ENCODE data around the gene NRIP3. TPM values are rescaled to one million over a fixed set of nuclear protein-coding genes. Genes with fewer than 3 reads are reported as not detected.

NRIP3 gene
- total RNA-seq, 3 donors from 2014 or later = 1.9 to 2.4 (median 2.0) TPM

DNA sequence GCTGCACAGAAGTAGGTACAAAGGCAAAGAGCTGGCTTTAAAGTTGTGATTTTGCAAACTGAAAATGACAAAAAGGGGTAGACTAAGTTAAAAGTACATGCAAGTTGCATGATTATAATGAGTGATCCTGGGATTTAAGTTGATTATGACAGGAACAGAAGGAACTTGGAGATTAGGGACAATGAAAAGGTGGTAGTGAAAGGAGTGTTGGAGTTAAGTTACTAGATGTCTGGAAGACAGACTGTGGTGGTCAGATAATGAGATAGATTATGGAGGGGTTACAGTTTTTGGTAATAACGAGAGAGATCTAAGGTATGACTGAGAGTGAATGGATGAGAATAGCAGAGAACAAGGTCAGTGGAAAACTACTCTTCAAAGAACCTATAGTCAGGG, 31.9 kb downstream of the NRIP3 start:
- H3K27me3 Mint-ChIP-seq (ENCODE audit: low read depth) = no peaks in the 10 kb centered on the region
- H3K4me3 Mint-ChIP-seq = no peak overlapping the region
- H3K9me3 Mint-ChIP-seq = no peaks in the 10 kb centered on the region
- no peak for DNase-seq
- no peak for ATAC-seq
- no peaks in the 10 kb centered on the region for H3K4me1 Mint-ChIP-seq (ENCODE audit: low read depth)
- peaks cover 3% of the 10 kb centered on the region for H3K36me3 Mint-ChIP-seq (ENCODE audit: insufficient read depth)

GRCh38 chr11:8971196-8971923, 32.4 kb downstream of the NRIP3 start:
- Mint-ChIP-seq H3K36me3 (ENCODE audit: insufficient read depth) (peaks cover 3% of the 10 kb centered on the region), H3K9me3 (no peaks in the 10 kb centered on the region), H3K27me3 (ENCODE audit: low read depth) (no peaks in the 10 kb centered on the region), H3K4me1 (ENCODE audit: low read depth) (no peaks in the 10 kb centered on the region), H3K4me3 (no peak overlapping the region)
- ATAC-seq (no peak), DNase-seq (no peak)

DNA sequence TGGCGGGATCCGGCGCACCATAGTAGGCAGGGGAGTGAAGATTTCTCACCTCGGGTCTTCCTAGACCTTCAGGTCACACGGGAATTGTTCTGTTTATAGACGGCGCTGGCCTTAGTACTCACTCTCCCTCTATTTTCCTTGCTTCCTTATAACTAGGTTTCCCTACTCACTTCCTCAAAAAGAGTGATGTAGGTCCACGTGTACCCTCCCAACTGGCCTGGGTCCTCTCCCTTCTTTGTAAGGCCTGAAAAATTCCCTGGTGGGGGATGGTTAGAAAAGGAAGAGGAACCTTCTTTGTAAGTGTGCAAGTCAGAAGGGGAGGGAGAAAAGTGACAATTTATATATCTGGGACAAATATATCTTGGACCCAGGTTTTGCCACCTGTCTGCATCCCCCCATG, 36.6 kb downstream of the NRIP3 start:
- Mint-ChIP-seq H3K9me3 (no peaks in the 10 kb centered on the region), H3K36me3 (ENCODE audit: insufficient read depth) (peaks cover 3% of the 10 kb centered on the region), H3K4me1 (ENCODE audit: low read depth) (peaks cover 20% of the 10 kb centered on the region), H3K4me3 (no peak overlapping the region), H3K27me3 (ENCODE audit: low read depth) (no peaks in the 10 kb centered on the region)
- ATAC-seq (no peak), DNase-seq (no peak)

- H3K27me3 Mint-ChIP-seq (ENCODE audit: low read depth) = no peaks in the 10 kb centered on the region
- no peaks in the 10 kb centered on the region for H3K9me3 Mint-ChIP-seq
- H3K4me3 Mint-ChIP-seq = peak within 1 kb of the TSS; percentile 99
- H3K36me3 Mint-ChIP-seq (ENCODE audit: insufficient read depth) = peaks cover 10% of the 10 kb centered on the region
- H3K4me1 Mint-ChIP-seq (ENCODE audit: low read depth) = peaks cover 28% of the 10 kb centered on the region
- DNase-seq (peak; percentile 59), ATAC-seq (peak; percentile 90 to 91)
Measured at GRCh38 chr11:8964324-8965320, 39.2 kb downstream of the NRIP3 start, which contains the start of gene TMEM9B. Gene TMEM9B (minus strand): TSS chr11:8964442. CDS start chr11:8964313, 129 bp downstream.

- H3K27me3 Mint-ChIP-seq (ENCODE audit: low read depth) = no peaks in the 10 kb centered on the region
- no peaks in the 10 kb centered on the region for H3K9me3 Mint-ChIP-seq
- ATAC-seq (peak; percentile 79 to 81), DNase-seq (peak; percentile 71)
- H3K4me3 Mint-ChIP-seq = peak overlapping the region; percentile 99
- H3K36me3 Mint-ChIP-seq (ENCODE audit: insufficient read depth) = peaks cover 10% of the 10 kb centered on the region
- peaks cover 29% of the 10 kb centered on the region for H3K4me1 Mint-ChIP-seq (ENCODE audit: low read depth)
Measured at GRCh38 chr11:8963569-8964323, 40.1 kb downstream of the NRIP3 start.

DNA sequence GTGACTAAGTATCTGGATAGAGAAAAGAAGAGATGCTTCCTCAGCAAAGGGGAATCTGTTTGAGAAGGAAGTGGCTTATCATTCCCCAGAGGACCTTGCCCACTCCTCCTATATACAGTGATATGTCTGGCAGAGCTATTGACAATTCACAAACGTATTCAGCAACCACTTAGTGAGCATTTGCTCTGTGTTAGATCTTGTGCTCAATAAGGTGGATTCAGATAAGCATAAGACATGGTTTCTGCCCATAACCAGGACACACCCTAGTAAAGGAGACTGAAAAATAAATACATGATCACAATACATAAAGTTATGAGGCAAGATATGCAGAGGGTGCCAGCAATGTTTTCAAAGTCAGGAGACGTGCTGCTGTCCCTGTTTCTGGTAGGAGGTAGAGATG, 41.0 kb downstream of the NRIP3 start:
- ATAC-seq (no peak), DNase-seq (no peak)
- Mint-ChIP-seq H3K4me1 (ENCODE audit: low read depth) (peaks cover 29% of the 10 kb centered on the region), H3K9me3 (no peaks in the 10 kb centered on the region), H3K4me3 (peak overlapping the region; percentile 99), H3K36me3 (ENCODE audit: insufficient read depth) (peaks cover 10% of the 10 kb centered on the region), H3K27me3 (ENCODE audit: low read depth) (no peaks in the 10 kb centered on the region)

DNA sequence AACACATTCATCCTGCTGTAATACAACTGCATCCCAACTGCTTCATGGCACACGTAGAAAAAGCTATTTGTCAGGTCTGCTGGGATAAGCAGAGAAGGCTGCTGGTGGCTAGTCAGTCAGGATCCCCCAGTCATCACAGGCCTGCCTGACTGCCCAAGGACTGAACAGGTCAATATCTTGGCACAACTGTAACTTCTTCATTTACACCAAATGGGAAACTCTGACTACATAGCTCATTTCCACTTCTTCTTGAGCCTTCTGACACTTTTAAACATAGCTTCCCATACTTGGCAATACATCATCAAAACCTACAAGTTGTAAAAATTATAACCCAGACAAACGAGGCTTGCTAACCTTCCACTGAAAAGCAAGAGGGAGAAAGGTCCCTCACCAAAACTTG, 42.4 kb downstream of the NRIP3 start:
- Mint-ChIP-seq H3K27me3 (ENCODE audit: low read depth) (no peaks in the 10 kb centered on the region), H3K4me1 (ENCODE audit: low read depth) (peaks cover 36% of the 10 kb centered on the region), H3K9me3 (no peaks in the 10 kb centered on the region), H3K36me3 (ENCODE audit: insufficient read depth) (peaks cover 8% of the 10 kb centered on the region), H3K4me3 (no peak overlapping the region)
- ATAC-seq = no peak
- no peak for DNase-seq

- Mint-ChIP-seq H3K4me1 (ENCODE audit: low read depth) (peaks cover 28% of the 10 kb centered on the region), H3K36me3 (ENCODE audit: insufficient read depth) (peaks cover 13% of the 10 kb centered on the region), H3K27me3 (ENCODE audit: low read depth) (no peaks in the 10 kb centered on the region), H3K4me3 (no peak overlapping the region), H3K9me3 (no peaks in the 10 kb centered on the region)
- peak in 1 of 2 donors; percentile 13 for ATAC-seq
- DNase-seq = no peak
Measured at GRCh38 chr11:8959546-8960166, 44.1 kb downstream of the NRIP3 start.

DNA sequence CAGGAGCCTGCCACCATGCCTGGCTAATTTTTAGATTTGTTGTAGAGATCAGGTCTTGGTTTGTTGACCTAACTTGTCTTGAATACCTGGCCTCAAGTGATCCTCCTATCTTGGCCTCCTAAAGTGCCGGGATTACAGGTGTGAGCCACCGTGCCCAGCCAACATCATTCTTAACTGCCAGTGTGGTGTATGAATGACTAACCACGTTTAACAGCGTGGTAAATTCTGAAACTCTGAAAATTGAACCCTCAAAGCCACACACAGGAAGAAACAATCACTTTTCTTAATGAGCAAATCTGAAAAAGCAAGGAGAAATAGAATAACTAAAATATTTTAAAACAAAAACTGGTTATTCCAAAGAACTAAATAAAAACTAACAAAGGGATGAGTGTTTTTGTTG, 46.9 kb downstream of the NRIP3 start:
- peaks cover 23% of the 10 kb centered on the region for H3K36me3 Mint-ChIP-seq (ENCODE audit: insufficient read depth)
- no peak for DNase-seq

DNA sequence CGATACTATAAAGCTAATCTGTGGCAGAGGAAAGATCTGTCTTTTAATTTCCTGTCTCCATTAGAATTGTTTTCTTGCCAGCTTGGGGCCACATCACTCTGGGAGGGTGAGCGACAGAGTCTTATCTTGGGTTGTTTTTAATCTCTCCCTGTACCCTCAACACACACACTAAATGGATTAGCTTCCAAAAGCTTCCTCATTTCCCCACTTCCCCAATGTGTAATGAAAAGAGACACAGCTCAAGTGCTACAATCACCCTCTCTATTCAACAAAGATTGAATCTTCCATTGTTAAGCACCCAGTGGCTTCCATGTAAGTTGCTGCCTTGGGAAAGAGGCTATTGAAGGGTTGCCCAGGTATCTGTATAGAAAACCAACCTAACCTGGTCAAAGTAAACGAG, 54.9 kb downstream of the NRIP3 start:
- Mint-ChIP-seq H3K9me3 (no peaks in the 10 kb centered on the region), H3K4me3 (no peak overlapping the region), H3K36me3 (ENCODE audit: insufficient read depth) (peaks cover 39% of the 10 kb centered on the region), H3K4me1 (ENCODE audit: low read depth) (no peaks in the 10 kb centered on the region), H3K27me3 (ENCODE audit: low read depth) (no peaks in the 10 kb centered on the region)
- DNase-seq (no peak), ATAC-seq (no peak)

More for the DNA sequence above, 46.9 kb downstream of the NRIP3 start:
- Mint-ChIP-seq H3K4me1 (ENCODE audit: low read depth) (peaks cover 16% of the 10 kb centered on the region), H3K4me3 (no peak overlapping the region), H3K9me3 (no peaks in the 10 kb centered on the region), H3K27me3 (ENCODE audit: low read depth) (no peaks in the 10 kb centered on the region)
- ATAC-seq = no peak

- no peak for ATAC-seq
- H3K36me3 Mint-ChIP-seq (ENCODE audit: insufficient read depth) = peaks cover 31% of the 10 kb centered on the region
Measured at GRCh38 chr11:8947230-8947943, 56.4 kb downstream of the NRIP3 start.

GRCh38 chr11:8942518-8943066, 61.2 kb downstream of the NRIP3 start, which contains the start of gene ASCL3:
Gene ASCL3 (minus strand): TSS chr11:8943016. CDS start chr11:8938161, 4,855 bp downstream.
- ATAC-seq (no peak), DNase-seq (no peak)
- no peak within 1 kb of the TSS for H3K4me3 Mint-ChIP-seq
- peaks cover 11% of the 10 kb centered on the region for H3K36me3 Mint-ChIP-seq (ENCODE audit: insufficient read depth)
- H3K27me3 Mint-ChIP-seq (ENCODE audit: low read depth) = no peaks in the 10 kb centered on the region
- H3K9me3 Mint-ChIP-seq = no peaks in the 10 kb centered on the region
- H3K4me1 Mint-ChIP-seq (ENCODE audit: low read depth) = no peaks in the 10 kb centered on the region

More at GRCh38 chr11:8947230-8947943, 56.4 kb downstream of the NRIP3 start:
- no peaks in the 10 kb centered on the region for H3K4me1 Mint-ChIP-seq (ENCODE audit: low read depth)
- no peak overlapping the region for H3K4me3 Mint-ChIP-seq
- no peaks in the 10 kb centered on the region for H3K9me3 Mint-ChIP-seq
- H3K27me3 Mint-ChIP-seq (ENCODE audit: low read depth) = no peaks in the 10 kb centered on the region
- no peak for DNase-seq
